Right lobe of liver (tissue), 4 donors: ENCODE measurements around the gene EDEM3.

Source experiments
- POLR2A ChIP-seq: fragments of 450-650 bp; IDR thresholded peaks from one replicate; pipeline ENCODE4 v1.6.1; 2017; ENCODE audit warnings: antibody characterized with exemption, mild to moderate bottlenecking
- TF ChIP-seq, protein P1 (sequence below), 4 donors: fragments of 200-600 bp in 3 of 4; fragments of 450-650 bp in 1 of 4; IDR thresholded peaks; one replicate each; pipeline versions ENCODE4 v1.5.1 to v1.8.0; 2016 to 2022; ENCODE audit warnings: antibody characterized with exemption in 4 of 4, mild to moderate bottlenecking in 2 of 4
- donor health status: DM: no; HTN: no; CAD: no.
- donor health status: DM: no; HTN: no; CAD: no.
- donor health status: DM: no; HTN: yes; CAD: no.

GRCh38 chr1:184640505-184640904 is 114.2 kb downstream of the EDEM3 start:
- TF ChIP-seq, protein P1, sequence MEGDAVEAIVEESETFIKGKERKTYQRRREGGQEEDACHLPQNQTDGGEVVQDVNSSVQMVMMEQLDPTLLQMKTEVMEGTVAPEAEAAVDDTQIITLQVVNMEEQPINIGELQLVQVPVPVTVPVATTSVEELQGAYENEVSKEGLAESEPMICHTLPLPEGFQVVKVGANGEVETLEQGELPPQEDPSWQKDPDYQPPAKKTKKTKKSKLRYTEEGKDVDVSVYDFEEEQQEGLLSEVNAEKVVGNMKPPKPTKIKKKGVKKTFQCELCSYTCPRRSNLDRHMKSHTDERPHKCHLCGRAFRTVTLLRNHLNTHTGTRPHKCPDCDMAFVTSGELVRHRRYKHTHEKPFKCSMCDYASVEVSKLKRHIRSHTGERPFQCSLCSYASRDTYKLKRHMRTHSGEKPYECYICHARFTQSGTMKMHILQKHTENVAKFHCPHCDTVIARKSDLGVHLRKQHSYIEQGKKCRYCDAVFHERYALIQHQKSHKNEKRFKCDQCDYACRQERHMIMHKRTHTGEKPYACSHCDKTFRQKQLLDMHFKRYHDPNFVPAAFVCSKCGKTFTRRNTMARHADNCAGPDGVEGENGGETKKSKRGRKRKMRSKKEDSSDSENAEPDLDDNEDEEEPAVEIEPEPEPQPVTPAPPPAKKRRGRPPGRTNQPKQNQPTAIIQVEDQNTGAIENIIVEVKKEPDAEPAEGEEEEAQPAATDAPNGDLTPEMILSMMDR (IDR thresholded peaks at IDR 0.05) = no peak
- no peak for TF ChIP-seq POLR2A
